GM19463 (cell line): ENCODE data around the gene GRIK2.
A peak's percentile ranks its signal among the peaks of the same experiment; 100 is the strongest.

ENCODE experiments used
- ATAC-seq: cut with Tn5 transposase; IDR thresholded peaks from one replicate; pipeline ENCODE4 v1.9.1; 2021; ENCODE audit warnings: mild to moderate bottlenecking, moderate library complexity; ENCODE audit not compliant: unreplicated experiment

Gene GRIK2

DNA sequence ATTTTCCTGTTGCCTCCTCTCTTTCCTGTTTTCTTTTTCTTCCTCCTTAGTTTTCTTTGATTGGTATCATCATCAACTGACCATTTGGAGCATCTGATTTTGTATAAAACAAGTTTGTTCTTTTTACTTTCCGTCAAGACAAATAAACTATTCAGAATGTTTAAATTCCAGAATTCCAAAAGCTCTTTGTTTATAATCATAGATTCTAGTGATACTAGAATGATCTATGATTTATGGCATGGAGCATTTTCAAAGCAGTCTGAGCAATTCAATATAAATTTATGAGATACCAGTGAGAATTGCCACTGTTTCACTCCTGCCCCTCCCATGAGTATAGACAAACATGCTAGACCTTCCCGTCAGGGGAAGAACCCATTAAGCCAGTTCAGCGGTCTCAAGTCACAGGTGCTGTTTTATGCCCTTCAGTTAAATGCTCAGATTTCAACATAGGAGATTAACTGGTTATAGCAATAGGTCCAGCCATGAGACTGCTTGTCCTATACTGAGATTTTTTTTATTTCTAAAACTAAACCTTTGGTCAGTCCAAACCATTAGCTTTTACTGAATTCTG, 60.7 kb downstream of the GRIK2 start:
- no peak for ATAC-seq

DNA sequence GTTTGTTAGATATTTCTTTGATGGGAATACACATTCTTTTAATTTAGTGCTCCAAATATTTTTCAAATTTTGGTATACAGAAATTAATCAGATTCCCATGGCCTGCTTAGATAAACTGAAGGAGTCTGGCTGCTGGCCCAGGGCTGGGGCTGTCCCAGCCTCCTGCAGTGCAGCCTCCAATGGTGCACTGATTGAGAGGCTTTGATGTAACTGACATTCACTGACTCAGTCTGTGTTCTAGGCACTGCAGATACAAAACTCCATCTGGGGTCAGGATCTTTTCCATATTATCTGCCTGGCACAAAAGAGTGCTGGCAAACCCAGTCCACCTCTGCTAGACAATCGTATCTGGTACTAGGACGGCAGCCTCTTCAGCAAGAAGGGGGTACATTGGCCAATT, 64.8 kb downstream of the GRIK2 start:
- no peak for ATAC-seq

DNA sequence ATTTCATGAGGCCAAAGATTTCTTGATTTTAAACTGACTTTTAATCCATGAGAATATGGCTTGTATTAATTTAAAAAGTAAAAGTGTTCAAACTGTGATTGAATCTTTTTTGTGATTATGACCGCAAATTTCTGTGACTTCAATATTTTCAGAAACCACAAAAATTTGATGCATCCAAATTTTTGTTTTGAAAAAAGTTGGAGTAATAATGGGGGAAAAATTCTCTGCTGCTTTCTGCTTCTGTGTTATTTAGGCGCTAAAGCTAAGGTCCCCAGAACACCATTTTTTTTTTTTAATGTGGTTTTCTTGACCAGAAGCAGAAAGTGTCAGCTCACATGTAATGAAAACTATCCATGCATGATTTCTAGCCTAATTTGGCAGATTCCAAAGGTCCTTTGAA, 65.3 kb downstream of the GRIK2 start:
- no peak for ATAC-seq

DNA sequence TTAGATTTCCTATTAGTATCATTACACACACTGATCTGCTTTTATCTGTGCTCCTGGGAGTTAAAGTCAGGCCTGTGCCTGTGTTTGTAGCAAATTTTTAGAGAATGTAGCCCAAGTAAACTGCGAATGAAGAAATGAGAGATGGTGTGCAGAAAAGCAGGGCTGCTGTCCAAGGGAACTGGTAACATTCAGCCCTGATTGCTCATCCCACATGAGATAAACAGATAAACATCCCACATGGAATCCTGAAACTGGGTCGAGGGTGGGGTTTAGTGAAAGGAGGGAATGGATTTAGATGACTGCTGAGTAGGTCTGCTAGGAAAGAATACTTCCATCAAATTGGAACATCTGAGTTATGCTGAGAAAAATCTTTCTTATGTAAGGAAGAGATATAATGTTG, 69.1 kb downstream of the GRIK2 start:
- no peak for ATAC-seq

DNA sequence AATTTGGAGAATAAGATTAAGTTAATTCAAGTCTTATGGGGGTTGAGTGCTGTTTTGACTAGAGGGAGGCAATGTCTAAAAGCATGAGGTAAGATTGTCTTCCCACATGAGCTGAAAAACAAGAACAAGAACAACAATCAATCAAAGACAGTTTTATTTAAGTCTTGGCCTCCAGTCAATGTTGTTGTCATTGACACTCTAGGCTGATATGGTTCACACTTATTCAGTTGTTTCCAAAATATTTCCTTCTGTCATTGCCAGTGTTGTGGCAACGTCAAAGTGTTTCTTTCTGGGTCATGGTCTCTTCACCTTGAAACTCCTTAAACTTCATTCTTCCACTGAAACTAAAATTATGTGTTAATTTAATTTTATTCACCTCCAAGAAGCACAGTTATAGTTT, 72.4 kb downstream of the GRIK2 start:
- no peak for ATAC-seq

DNA sequence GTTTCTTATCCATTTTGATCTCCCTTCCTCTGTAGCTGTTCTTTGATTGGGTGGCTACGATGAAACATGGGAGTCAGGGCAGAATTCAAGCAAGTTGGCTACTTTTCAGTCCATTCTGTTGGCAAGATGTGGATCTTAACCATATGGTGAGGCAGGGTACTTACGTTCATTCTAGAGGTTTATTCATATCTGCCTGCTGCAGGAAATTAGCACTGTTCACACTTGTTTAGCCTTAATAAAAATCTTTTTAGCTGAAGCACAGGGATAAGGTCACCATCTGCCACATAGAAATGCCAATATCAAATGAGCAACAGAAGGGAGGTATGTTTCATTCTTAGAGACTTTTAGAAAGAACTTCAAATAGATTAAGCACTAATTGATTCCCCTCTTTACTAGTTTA, 83.9 kb downstream of the GRIK2 start:
- ATAC-seq: no peak

DNA sequence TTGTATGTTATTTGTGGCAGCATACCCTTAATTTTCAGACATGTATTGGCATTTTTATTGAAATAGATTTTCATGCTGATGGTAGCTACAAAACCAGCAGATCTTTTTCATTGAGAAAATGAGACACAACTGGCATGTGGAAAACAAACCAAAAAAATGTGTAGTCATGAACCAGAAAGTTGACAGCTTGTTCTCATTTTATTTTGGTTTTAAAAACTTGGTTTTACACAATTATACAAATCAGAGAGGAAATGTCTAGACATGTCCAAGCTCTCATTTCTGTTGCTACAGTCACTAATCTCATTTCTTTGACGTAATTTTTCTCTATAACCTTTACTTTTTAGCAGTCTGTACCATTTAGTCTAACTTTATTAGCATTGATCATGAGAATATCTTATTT, 85.4 kb downstream of the GRIK2 start:
- no peak for ATAC-seq

DNA sequence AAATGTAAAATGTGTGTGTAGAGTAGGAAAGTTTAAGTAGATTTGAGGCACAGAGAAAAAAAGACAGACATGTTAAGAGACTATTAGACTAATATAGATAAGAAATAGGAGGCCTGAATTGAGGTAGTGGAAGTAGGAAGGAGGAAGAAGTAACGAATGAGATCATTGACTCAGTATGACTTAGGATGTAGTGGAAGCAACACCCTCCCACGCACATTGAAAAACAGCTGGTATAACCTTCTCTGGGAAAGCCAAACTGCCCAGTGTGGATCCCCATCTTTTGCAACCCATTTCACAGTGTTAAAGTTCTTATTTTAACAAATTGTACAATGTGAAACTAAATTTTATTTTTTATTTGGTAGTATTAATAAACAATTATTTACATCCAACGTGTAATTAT, 89.1 kb downstream of the GRIK2 start:
- ATAC-seq: no peak

DNA sequence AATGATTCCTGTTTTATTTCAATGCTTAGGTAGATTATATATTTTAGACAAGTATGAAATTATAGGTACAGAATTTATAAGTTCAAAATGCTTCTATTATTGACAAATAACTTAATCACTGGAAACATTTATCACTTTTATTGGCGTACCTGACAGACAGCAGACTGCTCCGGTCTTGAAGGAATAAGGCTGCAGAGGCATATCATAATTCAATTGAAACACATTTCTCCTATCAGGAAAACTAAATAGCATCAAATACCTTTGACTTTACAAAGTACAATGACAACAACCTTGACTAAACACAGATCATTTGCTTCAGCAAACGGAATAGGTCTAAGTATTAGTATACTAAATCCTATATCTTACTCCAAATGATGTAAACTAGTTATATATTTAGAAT, 91.3 kb downstream of the GRIK2 start:
- no peak for ATAC-seq

DNA sequence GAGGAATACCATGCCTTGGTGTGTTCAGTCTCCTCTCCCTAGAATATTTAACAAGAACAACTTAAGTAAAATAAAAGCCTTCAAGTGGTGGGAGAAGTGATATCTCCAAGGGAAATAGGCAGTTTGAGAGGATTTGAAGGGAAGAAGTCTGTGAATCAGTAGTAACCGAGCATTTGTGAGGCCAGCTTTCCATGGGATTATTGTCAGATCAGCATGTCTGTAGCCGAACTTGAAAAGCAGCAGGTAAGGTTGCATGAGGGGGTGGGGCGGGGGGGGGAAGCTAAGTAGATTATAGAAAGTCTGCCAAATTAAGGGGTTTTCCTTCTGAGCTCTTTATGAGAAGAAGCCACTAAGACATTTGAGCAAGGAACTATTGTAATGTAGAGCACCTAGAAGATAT, 92.6 kb downstream of the GRIK2 start:
- ATAC-seq: no peak

DNA sequence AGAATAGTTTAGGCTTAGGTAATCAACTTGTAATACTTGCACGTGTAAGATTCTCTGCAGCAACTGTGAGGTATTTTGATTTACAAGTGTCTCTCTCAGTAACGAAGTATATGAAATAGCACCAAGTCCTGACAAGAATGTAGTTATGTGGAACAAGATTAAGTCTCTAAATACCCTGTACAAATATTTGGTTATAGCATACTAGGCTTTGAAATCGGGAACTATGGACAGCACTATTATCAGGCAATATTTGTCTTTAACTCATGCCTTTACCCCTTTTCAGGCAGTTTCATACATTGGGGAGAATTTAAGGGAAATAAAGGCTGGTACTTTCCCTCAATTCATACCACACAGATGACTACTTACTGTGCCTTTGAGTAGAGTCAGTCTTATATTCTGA, 93.2 kb downstream of the GRIK2 start:
- ATAC-seq: no peak

DNA sequence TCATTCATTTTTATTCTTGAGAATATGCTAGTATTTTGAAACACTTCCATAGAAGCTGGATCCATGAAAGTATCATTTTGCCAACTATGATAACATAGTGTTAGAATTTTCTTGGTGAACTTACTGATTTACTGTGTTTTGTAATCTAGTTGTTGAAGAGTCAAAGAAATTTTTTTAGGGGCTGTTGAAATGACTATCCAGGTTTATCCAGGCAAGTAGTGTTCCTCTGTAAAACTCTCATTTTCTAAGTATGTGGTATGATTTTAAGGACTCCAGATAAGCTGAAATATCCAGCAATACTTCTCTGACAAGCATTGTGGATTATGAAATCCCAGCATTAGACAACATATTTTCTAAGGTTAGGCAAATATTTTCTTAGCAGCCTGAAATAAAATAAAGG, 95.9 kb downstream of the GRIK2 start:
- ATAC-seq: no peak

DNA sequence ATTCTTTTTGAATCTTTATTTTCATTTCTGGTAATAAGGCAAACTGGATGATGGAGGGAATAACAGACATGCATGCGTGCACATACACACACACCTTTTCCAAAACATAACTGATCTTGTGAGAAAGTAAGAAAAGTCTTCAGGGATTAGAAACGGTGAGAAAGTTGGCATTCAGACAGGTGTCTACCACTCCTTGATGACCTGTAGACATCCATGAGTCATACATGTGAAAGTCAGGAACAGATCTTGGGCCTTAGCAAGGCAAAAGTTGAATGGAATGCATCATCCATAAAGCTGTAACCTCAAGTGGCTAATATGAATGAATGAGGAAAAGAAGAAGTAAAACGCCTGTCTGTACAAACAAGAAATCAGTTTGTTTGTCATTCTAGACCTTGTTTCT, 97.3 kb downstream of the GRIK2 start:
- ATAC-seq: no peak

DNA sequence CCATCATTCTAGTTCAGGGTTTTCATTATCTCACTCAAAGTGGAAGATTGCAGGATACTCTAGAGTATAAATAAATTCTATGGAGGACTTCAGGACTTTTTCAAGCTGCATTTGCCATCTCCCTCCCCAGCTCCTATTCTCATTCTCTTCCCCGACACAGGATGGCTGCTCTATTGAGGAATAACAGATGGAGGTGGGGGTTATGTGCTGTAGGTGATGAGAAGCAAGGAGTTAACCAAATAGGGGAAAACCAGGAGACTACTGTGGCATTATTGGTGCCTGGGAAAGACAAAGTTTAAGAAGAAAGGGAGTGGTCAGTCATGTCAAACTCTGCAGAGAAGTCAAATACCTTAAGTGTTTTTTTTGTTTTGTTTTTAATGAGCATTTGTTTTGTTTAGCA, 109.3 kb downstream of the GRIK2 start:
- ATAC-seq: no peak

DNA sequence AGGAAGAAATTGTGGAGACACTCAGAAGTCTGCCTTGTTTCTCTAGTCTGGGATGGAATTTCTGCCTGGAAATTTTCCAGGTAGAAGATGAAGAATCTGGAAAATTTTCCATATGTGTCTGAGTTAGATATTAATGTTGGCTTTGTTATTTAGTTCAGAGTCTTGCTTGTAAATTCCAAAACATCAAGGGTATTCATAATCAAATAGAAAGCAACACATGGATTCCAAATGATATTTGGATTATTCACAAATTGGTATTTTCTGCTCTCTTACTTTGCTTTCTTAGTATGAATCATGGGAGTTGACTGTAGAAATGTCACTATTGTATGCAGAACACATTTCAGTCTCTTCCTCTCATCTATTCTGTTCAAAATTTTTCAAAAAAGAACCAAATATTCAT, 116.0 kb downstream of the GRIK2 start:
- no peak for ATAC-seq

DNA sequence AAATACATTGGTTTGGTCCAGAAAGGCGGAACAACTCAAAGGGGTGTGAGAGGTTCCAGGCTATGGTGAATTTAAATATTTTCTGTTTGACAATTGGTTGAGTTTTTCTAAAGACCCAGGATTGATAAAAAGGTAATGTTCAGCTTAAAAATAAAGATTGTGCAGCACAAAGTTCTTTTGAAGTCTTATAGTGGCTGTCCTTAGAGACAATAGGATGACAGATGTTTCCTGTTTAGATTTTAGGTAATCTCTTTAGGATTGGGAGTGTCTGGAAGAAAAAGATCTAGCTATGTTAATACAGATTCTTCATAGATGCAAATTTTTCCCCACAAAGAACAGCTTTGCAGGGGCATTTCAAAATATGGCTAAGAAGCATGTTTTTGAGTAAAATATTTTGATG, 119.7 kb downstream of the GRIK2 start:
- ATAC-seq: no peak

DNA sequence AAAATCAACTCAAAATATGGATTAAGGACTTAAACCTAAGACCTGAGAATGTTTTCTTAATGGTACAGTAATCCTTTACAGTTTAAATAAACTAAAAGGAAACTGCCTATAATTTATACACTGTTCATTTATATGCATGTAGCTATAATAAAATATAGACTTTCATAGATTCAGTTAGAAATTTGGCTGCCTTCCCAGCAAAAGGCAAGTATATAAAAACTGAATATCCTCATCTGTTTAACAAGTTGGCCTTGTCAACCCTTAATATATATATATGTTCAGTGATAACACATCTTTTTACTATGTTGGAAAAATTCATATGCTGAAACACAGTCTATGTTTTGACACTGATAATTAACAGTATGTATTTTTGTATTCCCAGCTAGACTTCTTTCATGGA, 123.1 kb downstream of the GRIK2 start:
- ATAC-seq: no peak

DNA sequence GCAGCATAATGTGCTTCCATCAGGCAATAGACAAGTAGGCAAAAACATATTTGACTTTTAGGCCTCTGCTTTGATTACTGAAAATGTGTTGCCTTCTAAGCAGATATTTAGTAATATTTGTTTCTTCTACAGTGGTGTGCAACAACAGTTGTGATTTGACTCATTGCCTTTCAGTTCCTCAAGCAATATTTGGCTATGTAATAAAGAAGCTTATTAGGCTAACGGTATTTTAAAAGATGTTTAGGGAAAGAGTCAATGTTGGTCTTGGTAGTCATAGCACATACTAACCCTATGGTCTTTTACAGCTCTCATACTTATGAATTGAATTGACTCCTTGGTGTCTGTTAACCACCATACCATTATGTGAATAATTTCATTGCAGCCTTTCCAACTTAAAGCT, 124.1 kb downstream of the GRIK2 start:
- ATAC-seq: peak; percentile 70

DNA sequence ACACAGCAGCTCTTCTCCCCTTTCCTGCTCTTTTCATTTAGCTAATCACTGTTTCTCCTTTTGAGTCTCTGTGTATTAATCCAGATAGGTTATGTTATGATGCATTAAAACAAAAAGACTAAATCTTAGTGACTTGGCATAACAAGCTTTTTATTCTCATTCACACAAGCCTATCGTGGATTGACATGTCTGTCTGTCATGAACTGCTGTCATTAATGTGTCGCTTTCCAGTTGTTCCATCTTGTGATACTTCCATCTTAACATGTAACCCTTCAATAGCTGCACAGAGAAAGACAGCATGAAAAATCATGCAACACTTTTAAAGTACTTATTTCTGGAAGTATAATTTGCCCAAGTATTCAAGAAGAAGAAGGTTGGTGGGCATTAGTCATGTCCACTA, 128.7 kb downstream of the GRIK2 start:
- no peak for ATAC-seq

DNA sequence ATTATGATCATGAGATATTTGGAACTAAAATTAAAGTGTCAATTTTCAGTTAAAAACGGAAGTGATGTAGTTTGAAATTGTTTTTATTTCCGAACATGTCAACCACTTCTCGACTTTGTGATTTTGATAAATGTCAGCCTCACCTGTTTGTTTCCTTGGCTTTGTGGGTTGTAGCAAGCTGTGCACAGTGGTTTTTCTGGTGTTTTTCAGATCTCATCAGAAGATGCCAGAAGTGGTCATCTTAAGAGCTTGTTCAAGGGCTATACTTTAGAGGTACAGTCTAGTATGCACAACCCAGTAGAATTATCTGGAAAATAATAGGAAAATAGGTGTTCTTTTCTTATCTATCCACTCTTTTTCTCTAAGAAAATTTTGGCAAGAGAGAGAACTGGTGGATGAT, 134.0 kb downstream of the GRIK2 start:
- ATAC-seq: no peak

DNA sequence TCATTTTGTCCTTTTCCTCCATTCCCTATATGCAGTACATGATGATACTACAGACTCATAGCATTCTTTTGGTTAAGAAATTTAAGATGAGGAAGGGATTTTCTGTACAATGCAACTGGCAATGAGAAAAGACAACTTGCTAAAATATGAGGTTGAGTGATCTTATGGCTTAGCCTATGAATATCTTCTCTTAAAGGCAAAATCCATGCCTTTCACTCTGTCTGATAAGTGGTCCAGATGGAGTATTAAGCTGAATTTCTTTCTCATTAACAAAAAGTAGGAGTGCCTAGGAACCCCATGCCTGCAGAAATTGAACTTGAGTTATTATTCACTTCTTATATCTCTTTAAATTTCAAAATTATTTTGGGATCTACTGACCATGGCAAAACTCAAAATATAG, 135.3 kb downstream of the GRIK2 start:
- ATAC-seq: no peak

DNA sequence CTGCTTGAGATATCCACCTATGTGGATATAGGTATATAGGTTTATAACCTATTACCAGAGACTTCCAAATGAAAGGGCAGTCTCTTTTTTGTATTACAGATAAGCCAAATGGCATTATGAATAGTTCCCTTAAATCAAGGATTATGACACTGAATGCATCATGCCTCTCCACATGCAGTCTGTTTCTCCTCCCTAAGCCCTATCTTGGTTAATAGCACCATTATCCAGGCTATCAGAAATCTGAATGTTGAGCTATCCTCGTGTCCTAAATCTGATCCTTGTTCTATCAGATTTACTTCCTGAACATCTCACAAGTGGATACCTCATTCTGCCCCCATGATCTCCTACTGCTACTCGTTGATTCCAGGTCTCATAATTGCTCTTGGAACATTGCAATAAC, 138.0 kb downstream of the GRIK2 start:
- ATAC-seq: no peak

DNA sequence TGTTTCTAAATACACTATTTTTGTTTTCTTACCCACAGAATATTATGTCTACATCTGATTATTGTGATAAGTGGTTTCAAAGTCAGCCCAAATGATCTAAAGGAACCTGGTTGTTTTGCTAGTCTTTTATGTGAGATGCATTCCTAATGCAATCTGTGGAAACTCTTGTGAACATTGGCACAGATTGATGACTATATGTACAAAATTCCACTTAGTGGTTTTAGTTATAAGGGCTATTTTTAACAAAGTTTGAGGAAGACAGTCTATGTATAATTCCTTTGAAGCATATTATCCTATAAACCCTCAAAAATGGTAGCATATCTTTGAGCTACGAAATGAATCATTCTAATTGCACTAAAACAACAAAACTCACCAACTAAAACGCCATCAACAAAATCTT, 140.9 kb downstream of the GRIK2 start:
- no peak for ATAC-seq

DNA sequence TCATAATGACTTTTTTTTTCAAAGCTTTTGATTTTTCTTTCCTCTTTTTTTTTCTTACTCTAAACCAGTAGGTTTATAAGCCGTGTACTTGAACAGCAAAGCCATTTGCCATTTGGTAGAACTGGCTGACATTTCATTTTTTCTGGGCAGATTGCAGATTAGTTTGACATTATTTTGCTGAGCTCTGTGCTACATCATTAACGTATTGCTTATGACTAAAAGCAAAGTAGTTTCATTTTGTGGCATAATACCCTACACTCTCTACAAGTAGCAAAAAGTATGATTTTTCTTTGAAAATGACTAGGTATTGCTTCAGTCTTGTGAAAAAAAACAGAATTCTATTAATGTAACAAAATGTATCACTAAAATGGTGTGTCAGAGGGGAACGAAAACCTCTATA, 141.3 kb downstream of the GRIK2 start:
- ATAC-seq: no peak
